ENCODE data around the gene ADGRL3.

Gene ADGRL3

GRCh38 chr4:61468024-61468720, 268.0 kb downstream of the ADGRL3 start:
- H3K79me2 ChIP-seq (ENCODE audit: insufficient read depth, low read length), result no peaks in the 10 kb centered on the region
- H3K27me3 ChIP-seq (ENCODE audit: insufficient read depth, low read length, poor library complexity), result no peaks in the 10 kb centered on the region
- H3K36me3 ChIP-seq (ENCODE audit: insufficient read depth, low read length), result no peaks in the 10 kb centered on the region
- no peaks in the 10 kb centered on the region for H4K20me1 ChIP-seq (ENCODE audit: insufficient read depth, low read length)
- H3K4me1 ChIP-seq (ENCODE audit: insufficient read depth, low read length), result no peaks in the 10 kb centered on the region
- no peak for ATAC-seq (ENCODE audit: insufficient read depth, low read depth)
- no peaks in the 10 kb centered on the region for H3K9me3 ChIP-seq (ENCODE audit: insufficient read depth, low read length, severe bottlenecking)
- H3K27ac ChIP-seq (ENCODE audit: low read length), result no peak overlapping the region
- H3K4me3 ChIP-seq (ENCODE audit: low read depth in 1 of 2, low read length in 2 of 2), result no peak overlapping the region
- H3K9ac ChIP-seq (ENCODE audit: low read depth, low read length), result no peak overlapping the region
- TF ChIP-seq EZH2 (IDR thresholded peaks at IDR 0.05; ENCODE audit: borderline replicate concordance, low read depth, low read length, severe bottlenecking), result no peak
- TF ChIP-seq CTCF (IDR thresholded peaks at IDR 0.05; ENCODE audit: borderline replicate concordance, extremely low read depth, low read length, poor library complexity, severe bottlenecking), result no peak
- DNase-seq, result no peak
- H2AFZ ChIP-seq (ENCODE audit: low read depth, low read length), result no peak overlapping the region
- H3K4me2 ChIP-seq (ENCODE audit: insufficient read depth, low read length), result no peak overlapping the region

GRCh38 chr4:61473306-61473705, 273.2 kb downstream of the ADGRL3 start:
- ATAC-seq (ENCODE audit: insufficient read depth, low read depth) (no peak), DNase-seq (no peak)
- H4K20me1 ChIP-seq (ENCODE audit: insufficient read depth, low read length), result no peaks in the 10 kb centered on the region
- no peak overlapping the region for H3K4me3 ChIP-seq (ENCODE audit: low read depth in 1 of 2, low read length in 2 of 2)
- no peak overlapping the region for H3K4me2 ChIP-seq (ENCODE audit: insufficient read depth, low read length)
- H3K9me3 ChIP-seq (ENCODE audit: insufficient read depth, low read length, severe bottlenecking), result no peaks in the 10 kb centered on the region
- no peak overlapping the region for H3K27ac ChIP-seq (ENCODE audit: low read length)
- no peaks in the 10 kb centered on the region for H3K4me1 ChIP-seq (ENCODE audit: insufficient read depth, low read length)
- no peak overlapping the region for H2AFZ ChIP-seq (ENCODE audit: low read depth, low read length)
- no peak for TF ChIP-seq EZH2 (IDR thresholded peaks at IDR 0.05; ENCODE audit: borderline replicate concordance, low read depth, low read length, severe bottlenecking)
- TF ChIP-seq CTCF (IDR thresholded peaks at IDR 0.05; ENCODE audit: borderline replicate concordance, extremely low read depth, low read length, poor library complexity, severe bottlenecking), result no peak
- no peaks in the 10 kb centered on the region for H3K36me3 ChIP-seq (ENCODE audit: insufficient read depth, low read length)
- no peak overlapping the region for H3K9ac ChIP-seq (ENCODE audit: low read depth, low read length)
- H3K27me3 ChIP-seq (ENCODE audit: insufficient read depth, low read length, poor library complexity), result no peaks in the 10 kb centered on the region
- no peaks in the 10 kb centered on the region for H3K79me2 ChIP-seq (ENCODE audit: insufficient read depth, low read length)

GRCh38 chr4:61478340-61478739, 278.2 kb downstream of the ADGRL3 start:
- no peak overlapping the region for H3K4me3 ChIP-seq (ENCODE audit: low read depth in 1 of 2, low read length in 2 of 2)
- ATAC-seq (ENCODE audit: insufficient read depth, low read depth), result no peak
- no peak for TF ChIP-seq CTCF (IDR thresholded peaks at IDR 0.05; ENCODE audit: borderline replicate concordance, extremely low read depth, low read length, poor library complexity, severe bottlenecking)
- no peak for TF ChIP-seq EZH2 (IDR thresholded peaks at IDR 0.05; ENCODE audit: borderline replicate concordance, low read depth, low read length, severe bottlenecking)
- H3K27me3 ChIP-seq (ENCODE audit: insufficient read depth, low read length, poor library complexity), result no peaks in the 10 kb centered on the region
- H3K36me3 ChIP-seq (ENCODE audit: insufficient read depth, low read length), result no peaks in the 10 kb centered on the region
- DNase-seq, result no peak
- no peak overlapping the region for H3K4me2 ChIP-seq (ENCODE audit: insufficient read depth, low read length)
- no peak overlapping the region for H2AFZ ChIP-seq (ENCODE audit: low read depth, low read length)
- no peaks in the 10 kb centered on the region for H3K79me2 ChIP-seq (ENCODE audit: insufficient read depth, low read length)
- no peak overlapping the region for H3K9ac ChIP-seq (ENCODE audit: low read depth, low read length)
- no peaks in the 10 kb centered on the region for H4K20me1 ChIP-seq (ENCODE audit: insufficient read depth, low read length)
- H3K4me1 ChIP-seq (ENCODE audit: insufficient read depth, low read length), result no peaks in the 10 kb centered on the region
- no peak overlapping the region for H3K27ac ChIP-seq (ENCODE audit: low read length)
- H3K9me3 ChIP-seq (ENCODE audit: insufficient read depth, low read length, severe bottlenecking), result no peaks in the 10 kb centered on the region
